Body of pancreas (tissue), 4 donors: ENCODE data around the gene MKS1. TPM values are rescaled to one million over a fixed set of nuclear protein-coding genes. Genes with fewer than 3 reads are reported as not detected.

Experiments
- ATAC-seq: fragments of 150-250 bp; one replicate; pipeline ENCODE4 v1.9.1; 2016
- DNase-seq, 4 donors: peaks; one replicate each; pipeline ENCODE4 v3.0.0-alpha.2; 2019
- H3K27ac ChIP-seq, 4 donors: fragments of 200-600 bp; sonication (generic); 1 replicate in 3 of 4; 2 replicates in 1 of 4; pipeline versions ENCODE4 v1.5.1 to v1.6.1; 2016 to 2019; ENCODE audit warnings: mild to moderate bottlenecking in 1 of 4, mixed read lengths in 1 of 4, moderate library complexity in 1 of 4
- H3K27me3 ChIP-seq, 2 donors: fragments of 200-600 bp; sonication (generic); one replicate each; pipeline ENCODE4 v1.6.0; 2016; ENCODE audit warnings: mild to moderate bottlenecking in 1 of 2
- H3K36me3 ChIP-seq, 2 donors: fragments of 200-600 bp; sonication (generic); replicated peaks in 1 of 2; 2 replicates each; pipeline ENCODE4 v1.5.1; 2016; ENCODE audit warnings: low read depth in 2 of 2; ENCODE audit not compliant: insufficient read depth in 1 of 2
- H3K4me1 ChIP-seq: fragments of 200-600 bp; sonication (generic); one replicate; pipeline ENCODE4 v1.6.0; 2016
- H3K4me3 ChIP-seq, 2 donors: fragments of 200-600 bp; sonication (generic); 1 replicate in 1 of 2; 2 replicates in 1 of 2; pipeline ENCODE4 v1.5.1; 2016 to 2019
- H3K9me3 ChIP-seq, 3 donors: fragments of 200-600 bp; sonication (generic); 1 replicate in 2 of 3; 2 replicates in 1 of 3; pipeline ENCODE4 v1.5.1; 2016
- POLR2A ChIP-seq, 3 donors: fragments of 450-650 bp; IDR thresholded peaks; one replicate each; pipeline ENCODE4 v1.6.1; 2016; ENCODE audit warnings: antibody characterized with exemption in 3 of 3, mild to moderate bottlenecking in 2 of 3
- WGBS, 2 donors: methylation state at CpG; one replicate each; pipeline ENCODE4 v1.1.5; 2017; 5-methylcytosine and 5-hydroxymethylcytosine counted together
- intact Hi-C: fragments of 100-400 bp; cut with DNase I; formaldehyde crosslinking; loops from one replicate; pipeline ENCODE4 v1.15.1; 2023
- total RNA-seq, 2 donors: library from RNA; depleted of rRNA; stranded (reverse); fragments of >200 nt; gene quantifications; one replicate each; pipeline ENCODE4 v1.1.0, GENCODE V29; 2016
- TF ChIP-seq, protein P1 (sequence below), 7 experiments: fragments of 450-650 bp in 4 of 7; fragments of 200-600 bp in 3 of 7; sonication (generic) in 3 of 7; IDR thresholded peaks; one replicate each; pipeline ENCODE4 v1.5.1; 2016 to 2019; ENCODE audit warnings: antibody characterized with exemption in 7 of 7

MKS1 gene
- total RNA-seq, 2 donors from 2014 or later: 14.2 to 15.0 TPM

DNA sequence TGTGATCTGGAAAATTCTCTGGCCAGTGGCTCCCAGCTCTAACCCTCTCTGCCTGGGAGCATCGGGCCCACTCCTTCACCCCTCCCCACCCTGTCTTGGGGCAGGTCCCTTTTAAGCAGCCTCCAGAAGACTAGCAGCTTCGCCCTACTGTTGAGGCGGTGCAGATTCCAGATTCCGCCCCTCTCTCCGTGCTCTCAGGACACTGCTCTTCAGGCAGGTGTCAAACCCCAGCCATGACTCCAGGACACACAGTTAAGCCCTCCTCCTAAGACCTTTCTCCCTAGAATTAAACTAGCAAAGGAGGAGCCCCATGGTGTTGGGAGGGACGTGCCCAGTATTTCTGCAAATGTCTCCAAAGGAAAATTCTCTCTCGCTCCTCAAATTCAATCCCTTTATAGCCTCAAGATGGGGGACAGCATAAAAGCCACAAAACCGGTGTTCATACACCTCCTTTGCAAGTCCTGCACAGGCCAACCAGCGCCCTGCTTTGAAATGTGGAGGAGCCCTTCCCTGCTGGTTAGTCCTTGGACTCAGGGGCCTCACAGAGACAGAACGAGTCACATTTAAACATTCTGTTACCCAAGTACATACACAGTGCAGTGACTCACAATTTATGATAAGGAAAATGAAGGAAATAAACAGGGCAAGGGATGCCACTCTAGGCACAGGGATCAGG is 26.5 kb upstream of the MKS1 start:
- H3K4me3 ChIP-seq: no peak overlapping the region
- TF ChIP-seq, protein P1, sequence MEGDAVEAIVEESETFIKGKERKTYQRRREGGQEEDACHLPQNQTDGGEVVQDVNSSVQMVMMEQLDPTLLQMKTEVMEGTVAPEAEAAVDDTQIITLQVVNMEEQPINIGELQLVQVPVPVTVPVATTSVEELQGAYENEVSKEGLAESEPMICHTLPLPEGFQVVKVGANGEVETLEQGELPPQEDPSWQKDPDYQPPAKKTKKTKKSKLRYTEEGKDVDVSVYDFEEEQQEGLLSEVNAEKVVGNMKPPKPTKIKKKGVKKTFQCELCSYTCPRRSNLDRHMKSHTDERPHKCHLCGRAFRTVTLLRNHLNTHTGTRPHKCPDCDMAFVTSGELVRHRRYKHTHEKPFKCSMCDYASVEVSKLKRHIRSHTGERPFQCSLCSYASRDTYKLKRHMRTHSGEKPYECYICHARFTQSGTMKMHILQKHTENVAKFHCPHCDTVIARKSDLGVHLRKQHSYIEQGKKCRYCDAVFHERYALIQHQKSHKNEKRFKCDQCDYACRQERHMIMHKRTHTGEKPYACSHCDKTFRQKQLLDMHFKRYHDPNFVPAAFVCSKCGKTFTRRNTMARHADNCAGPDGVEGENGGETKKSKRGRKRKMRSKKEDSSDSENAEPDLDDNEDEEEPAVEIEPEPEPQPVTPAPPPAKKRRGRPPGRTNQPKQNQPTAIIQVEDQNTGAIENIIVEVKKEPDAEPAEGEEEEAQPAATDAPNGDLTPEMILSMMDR (IDR thresholded peaks at IDR 0.05): no peak
- TF ChIP-seq POLR2A (IDR thresholded peaks at IDR 0.05): no peak
- H3K36me3 ChIP-seq: no peaks in the 10 kb centered on the region
- no peak for ATAC-seq
- H3K27ac ChIP-seq: no peak overlapping the region
- H3K4me1 ChIP-seq: peaks cover 13% of the 10 kb centered on the region
- intact Hi-C loops: no loop called here
- DNase-seq: no peak
- WGBS, 2 donors: 59 to 60% methylated on average over 10 of the region's 10 CpGs
- H3K9me3 ChIP-seq: no peaks in the 10 kb centered on the region
- peaks cover 0 to 10% of the 10 kb centered on the region in 2 donors for H3K27me3 ChIP-seq

DNA sequence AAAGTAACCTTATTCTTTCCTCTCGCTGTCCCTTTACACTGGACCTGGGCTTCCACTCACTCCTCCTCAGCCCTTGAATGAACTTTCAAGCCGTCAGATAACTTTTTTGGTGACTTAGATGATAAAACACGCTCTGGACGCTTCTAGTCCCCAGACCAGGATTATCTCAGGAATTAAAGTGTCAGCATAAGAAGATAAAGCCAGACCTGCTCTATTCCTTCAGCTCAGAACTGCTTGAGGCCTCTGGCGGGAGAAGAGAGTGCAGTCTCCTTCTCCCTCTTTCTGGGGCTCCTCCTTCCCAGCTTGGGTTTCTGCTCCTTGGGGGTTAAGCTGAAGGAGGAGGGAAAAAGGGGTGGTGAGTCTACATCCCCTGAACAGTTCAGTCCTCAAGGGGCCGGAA is 25.9 kb upstream of the MKS1 start:
- no peak for ATAC-seq
- TF ChIP-seq, protein P1 (IDR thresholded peaks at IDR 0.05): no peak
- H3K27me3 ChIP-seq: peaks cover 0 to 10% of the 10 kb centered on the region in 2 donors
- H3K27ac ChIP-seq: no peak overlapping the region
- 73 to 74% methylated on average over 5 to 6 of the region's 6 CpGs for WGBS, 2 donors
- no peaks in the 10 kb centered on the region for H3K9me3 ChIP-seq
- no peak overlapping the region for H3K4me3 ChIP-seq
- H3K4me1 ChIP-seq: peaks cover 12% of the 10 kb centered on the region
- intact Hi-C loops: no loop called here
- DNase-seq: no peak
- no peaks in the 10 kb centered on the region for H3K36me3 ChIP-seq

DNA sequence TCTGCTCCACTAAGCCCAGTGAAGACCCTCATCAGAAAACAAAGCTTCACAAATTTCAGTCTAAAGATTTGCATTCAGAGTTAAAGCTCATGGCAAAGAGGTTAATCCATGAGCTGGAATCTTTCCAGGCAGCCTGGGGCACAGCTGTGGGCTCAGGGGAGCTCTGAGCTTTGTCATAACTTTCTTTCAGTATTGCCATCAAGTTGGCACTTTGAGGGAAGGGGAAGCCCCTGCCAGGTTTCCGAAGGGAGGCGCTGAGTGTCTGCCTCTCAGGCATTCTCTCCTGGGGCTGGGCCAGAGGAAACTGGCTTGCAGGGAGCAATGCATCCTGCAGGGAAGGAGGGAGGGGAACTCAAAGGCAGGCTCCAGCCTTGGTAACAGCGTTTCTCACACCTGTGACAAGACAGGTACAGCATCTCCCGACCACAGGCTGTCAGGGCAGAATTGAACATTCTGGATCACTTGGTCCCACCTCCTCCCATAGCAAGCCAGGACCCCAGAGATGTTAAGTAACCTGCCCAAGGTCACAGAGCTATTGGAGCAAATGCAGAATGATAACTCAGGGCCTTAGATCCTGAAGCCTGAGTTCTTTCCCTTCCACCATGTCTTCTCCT is 23.2 kb upstream of the MKS1 start:
- H3K36me3 ChIP-seq: no peaks in the 10 kb centered on the region
- no peaks in the 10 kb centered on the region for H3K27me3 ChIP-seq
- H3K9me3 ChIP-seq: no peaks in the 10 kb centered on the region
- TF ChIP-seq POLR2A (IDR thresholded peaks at IDR 0.05): no peak
- TF ChIP-seq, protein P1 (IDR thresholded peaks at IDR 0.05): no peak
- intact Hi-C loops: no loop called here
- DNase-seq (no peak), ATAC-seq (no peak)
- WGBS, 2 donors: 0 to 9% methylated on average over 3 to 4 of the region's 4 CpGs
- H3K4me3 ChIP-seq: no peak overlapping the region
- no peaks in the 10 kb centered on the region for H3K4me1 ChIP-seq
- no peak overlapping the region for H3K27ac ChIP-seq

DNA sequence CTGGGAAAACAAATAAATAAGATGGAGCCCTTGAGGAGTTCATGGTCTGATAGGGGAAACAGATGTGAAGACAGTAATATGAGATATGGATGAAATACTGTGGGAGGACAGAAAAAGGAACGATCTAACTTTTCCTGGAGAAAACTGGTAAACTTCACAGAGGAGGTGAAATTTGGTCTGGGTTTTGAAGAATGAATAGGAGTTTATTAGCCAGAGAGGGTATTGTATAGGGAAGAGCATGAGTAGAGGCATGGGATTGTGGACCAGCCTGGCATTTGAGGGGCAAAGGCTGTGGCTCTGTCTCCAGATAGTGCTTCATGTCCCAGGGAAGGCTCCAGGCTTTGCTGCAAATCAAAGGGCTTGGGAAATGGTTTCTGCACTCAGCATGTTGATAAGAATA is 20.9 kb upstream of the MKS1 start:
- WGBS, 2 donors: 54 to 63% methylated on average over 1 of the region's 1 CpG
- no peaks in the 10 kb centered on the region for H3K4me1 ChIP-seq
- no peak overlapping the region for H3K27ac ChIP-seq
- H3K27me3 ChIP-seq: no peaks in the 10 kb centered on the region
- H3K9me3 ChIP-seq: no peaks in the 10 kb centered on the region
- TF ChIP-seq POLR2A (IDR thresholded peaks at IDR 0.05): no peak
- TF ChIP-seq, protein P1 (IDR thresholded peaks at IDR 0.05): no peak
- ATAC-seq (no peak), DNase-seq (no peak)
- H3K36me3 ChIP-seq: no peaks in the 10 kb centered on the region
- intact Hi-C loops: no loop called here
- H3K4me3 ChIP-seq: no peak overlapping the region
